ENCODE data around the gene KLHDC2.
"Not testable (repeated sequence)": the region's sequence is repeated elsewhere in the genome, so short reads cannot be mapped to it uniquely, and the experiment has no call there.

DNA sequence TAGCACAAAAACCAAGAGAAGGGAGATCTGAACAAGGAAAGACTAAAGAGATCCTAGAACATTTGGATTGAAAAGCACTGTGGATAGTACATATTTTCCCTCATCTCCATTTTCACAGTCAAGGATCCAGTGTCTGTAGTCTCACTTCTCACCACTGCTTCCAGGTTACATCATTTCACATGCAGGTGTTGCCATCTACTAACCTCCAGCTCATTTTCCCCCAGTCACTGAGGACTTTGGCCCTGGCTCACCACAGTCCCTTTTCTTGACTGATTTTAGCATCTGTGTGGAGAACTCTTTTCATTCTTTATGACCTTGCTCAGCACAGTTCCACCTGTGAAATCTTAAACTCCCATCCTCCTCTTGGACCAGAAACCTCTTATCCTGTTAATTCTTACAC is 21.5 kb upstream of the KLHDC2 start:
- TF ChIP-seq CTCF, POLR2A (IDR thresholded peaks at IDR 0.05): not testable (repeated sequence)

Measured in testis (tissue), 2 donors.